Natural killer cell (primary cell): ENCODE data around the gene PTPRN2. TPM values are rescaled to one million over a fixed set of nuclear protein-coding genes. Genes with fewer than 3 reads are reported as not detected.
"Not testable (repeated sequence)": the region's sequence is repeated elsewhere in the genome, so short reads cannot be mapped to it uniquely, and the experiment has no call there.

ENCODE experiments used
- ATAC-seq, 3 donors: fragments of 150-1000 bp in 2 of 3; fragments of 200-7000 bp in 1 of 3; cut with Tn5 transposase; 1 replicate in 1 of 3; 2 replicates in 2 of 3; pipeline ENCODE4 v1.10.0; 2021; ENCODE audit warnings: mild to moderate bottlenecking in 2 of 3, moderate library complexity in 2 of 3
- DNase-seq, 2 donors: peaks; one replicate each; pipeline versions ENCODE4 v3.0.0 to v3.0.0-alpha.2; 2013 to 2021; ENCODE audit warnings: mixed read lengths in 1 of 2
- H3K27ac ChIP-seq: one replicate; pipeline ENCODE4 v1.5.1; 2013; ENCODE audit warnings: mild to moderate bottlenecking, low read length
- H3K27me3 ChIP-seq: one replicate; pipeline ENCODE4 v1.6.1; 2013; ENCODE audit warnings: low read length; ENCODE audit not compliant: control insufficient read depth, insufficient read depth
- H3K36me3 ChIP-seq: one replicate; pipeline ENCODE4 v1.6.1; 2013; ENCODE audit warnings: low read length; ENCODE audit not compliant: control insufficient read depth, insufficient read depth
- H3K4me1 ChIP-seq: one replicate; pipeline ENCODE4 v1.6.1; 2013; ENCODE audit warnings: low read length; ENCODE audit not compliant: control insufficient read depth, insufficient read depth
- H3K4me3 ChIP-seq: one replicate; pipeline ENCODE4 v1.5.1; 2013; ENCODE audit warnings: low read length
- H3K9me3 ChIP-seq: one replicate; pipeline ENCODE4 v1.6.1; 2013; ENCODE audit warnings: low read length; ENCODE audit not compliant: control insufficient read depth, insufficient read depth
- H3K27ac Mint-ChIP-seq, 2 donors: one replicate each; pipeline ENCODE4 v1.8.0; 2022; ENCODE audit warnings: mild to moderate bottlenecking in 2 of 2, mixed read lengths in 2 of 2, moderate library complexity in 1 of 2
- H3K27me3 Mint-ChIP-seq, 2 donors: one replicate each; pipeline ENCODE4 v1.8.0; 2022; ENCODE audit warnings: low read depth in 2 of 2, mixed read lengths in 2 of 2
- H3K36me3 Mint-ChIP-seq: one replicate; pipeline ENCODE4 v1.8.0; 2022; ENCODE audit warnings: mixed read lengths
- H3K4me1 Mint-ChIP-seq, 2 donors: one replicate each; pipeline ENCODE4 v1.8.0; 2022; ENCODE audit warnings: mixed read lengths in 2 of 2
- H3K4me3 Mint-ChIP-seq: one replicate; pipeline ENCODE4 v1.8.0; 2022; ENCODE audit warnings: mild to moderate bottlenecking, moderate library complexity, mixed read lengths
- H3K9me3 Mint-ChIP-seq, 2 donors: one replicate each; pipeline ENCODE4 v1.8.0; 2022; ENCODE audit warnings: mixed read lengths in 2 of 2
- WGBS: methylation state at CpG from one replicate; pipeline ENCODE4 v1.1.7; 2013; ENCODE audit warnings: missing lambda C conversion rate; ENCODE audit not compliant: insufficient coverage; 5-methylcytosine and 5-hydroxymethylcytosine counted together
- intact Hi-C: fragments of 100-400 bp; cut with micrococcal nuclease; formaldehyde crosslinking; loops from one replicate; pipeline ENCODE4 v1.14.2; 2022
- total RNA-seq, 4 donors: library from RNA; stranded (reverse); fragments of 120-200 nt in 1 of 4; gene quantifications; one replicate each; pipeline versions ENCODE4 v1.2.3 to v1.2.4, GENCODE V29; 2013 to 2022
- TF ChIP-seq, protein P1 (sequence below): fragments of 200-600 bp; IDR thresholded peaks from one replicate; pipeline ENCODE4 v1.8.0; 2022; ENCODE audit warnings: antibody characterized with exemption

PTPRN2 gene
- total RNA-seq, 3 donors from 2014 or later (not counting 1 experiment from before 2014, with no cell fraction given), result 1.3 to 2.5 (median 1.9) TPM

DNA sequence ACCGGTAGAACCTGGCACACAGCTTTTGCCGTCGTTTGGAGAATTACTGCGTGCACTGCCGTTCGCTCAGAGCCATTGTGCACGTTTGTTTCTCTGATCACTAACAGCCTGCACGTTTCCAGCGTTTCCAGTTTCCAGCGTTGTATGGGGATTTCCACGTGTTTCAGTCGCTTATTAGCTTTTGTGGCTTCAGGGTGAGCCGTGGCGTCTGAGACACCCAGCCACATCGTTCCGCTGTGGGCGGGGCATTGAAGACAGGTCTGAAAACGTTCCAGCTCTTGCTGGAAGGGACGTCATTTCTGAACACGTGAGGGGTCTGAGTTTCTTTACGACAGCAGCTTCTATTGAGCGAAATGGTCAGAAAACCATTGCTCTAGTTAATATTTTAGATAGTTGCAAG is 1086.0 kb downstream of the PTPRN2 start:
- ATAC-seq, result no peak
- H3K36me3 Mint-ChIP-seq, result no peaks in the 10 kb centered on the region
- Histone ChIP-seq H3K4me1 (peaks cover 16% of the 10 kb centered on the region), H3K9me3 (peaks cover 6% of the 10 kb centered on the region), H3K27ac (no peak overlapping the region), H3K4me3 (no peak overlapping the region), H3K36me3 (no peaks in the 10 kb centered on the region), H3K27me3 (peaks cover 2% of the 10 kb centered on the region)
- H3K4me1 Mint-ChIP-seq, result peaks cover 18% of the 10 kb centered on the region in 2 donors
- TF ChIP-seq, protein P1, sequence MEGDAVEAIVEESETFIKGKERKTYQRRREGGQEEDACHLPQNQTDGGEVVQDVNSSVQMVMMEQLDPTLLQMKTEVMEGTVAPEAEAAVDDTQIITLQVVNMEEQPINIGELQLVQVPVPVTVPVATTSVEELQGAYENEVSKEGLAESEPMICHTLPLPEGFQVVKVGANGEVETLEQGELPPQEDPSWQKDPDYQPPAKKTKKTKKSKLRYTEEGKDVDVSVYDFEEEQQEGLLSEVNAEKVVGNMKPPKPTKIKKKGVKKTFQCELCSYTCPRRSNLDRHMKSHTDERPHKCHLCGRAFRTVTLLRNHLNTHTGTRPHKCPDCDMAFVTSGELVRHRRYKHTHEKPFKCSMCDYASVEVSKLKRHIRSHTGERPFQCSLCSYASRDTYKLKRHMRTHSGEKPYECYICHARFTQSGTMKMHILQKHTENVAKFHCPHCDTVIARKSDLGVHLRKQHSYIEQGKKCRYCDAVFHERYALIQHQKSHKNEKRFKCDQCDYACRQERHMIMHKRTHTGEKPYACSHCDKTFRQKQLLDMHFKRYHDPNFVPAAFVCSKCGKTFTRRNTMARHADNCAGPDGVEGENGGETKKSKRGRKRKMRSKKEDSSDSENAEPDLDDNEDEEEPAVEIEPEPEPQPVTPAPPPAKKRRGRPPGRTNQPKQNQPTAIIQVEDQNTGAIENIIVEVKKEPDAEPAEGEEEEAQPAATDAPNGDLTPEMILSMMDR, result no peak
- H3K27ac Mint-ChIP-seq, result no peak overlapping the region
- intact Hi-C loops, result no loop called here
- WGBS, result 89% methylated on average over 22 of the region's 22 CpGs
- peak; percentile 10 to 55 for DNase-seq
- peaks cover 23 to 33% of the 10 kb centered on the region in 2 donors for H3K27me3 Mint-ChIP-seq
- no peak overlapping the region for H3K4me3 Mint-ChIP-seq
- H3K9me3 Mint-ChIP-seq, result no peaks in the 10 kb centered on the region

DNA sequence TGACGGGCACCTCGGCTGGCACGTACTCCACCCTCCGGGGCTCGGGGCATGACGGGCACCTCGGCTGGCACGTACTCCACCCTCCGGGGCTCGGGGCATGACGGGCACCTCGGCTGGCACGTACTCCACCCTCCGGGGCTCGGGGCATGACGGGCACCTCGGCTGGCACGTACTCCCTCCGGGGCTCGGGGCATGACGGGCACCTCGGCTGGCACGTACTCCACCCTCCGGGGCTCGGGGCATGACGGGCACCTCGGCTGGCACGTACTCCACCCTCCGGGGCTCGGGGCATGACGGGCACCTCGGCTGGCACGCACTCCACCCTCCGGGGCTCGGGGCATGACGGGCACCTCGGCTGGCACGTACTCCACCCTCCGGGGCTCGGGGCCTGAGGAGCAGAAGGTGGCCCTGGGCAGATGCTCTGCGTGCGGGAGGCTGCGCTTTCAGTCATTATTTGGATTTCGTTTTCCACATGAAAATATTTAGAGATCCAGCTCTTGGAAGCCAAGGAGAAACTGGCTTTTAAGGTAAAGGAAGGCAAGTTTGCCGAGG is 1086.6 kb downstream of the PTPRN2 start:
- DNase-seq, intact Hi-C loops, H3K27ac ChIP-seq, H3K36me3 ChIP-seq, H3K27me3 ChIP-seq, H3K36me3 Mint-ChIP-seq, H3K27ac Mint-ChIP-seq, H3K4me3 Mint-ChIP-seq, ATAC-seq, H3K9me3 ChIP-seq, H3K9me3 Mint-ChIP-seq, H3K4me3 ChIP-seq: not testable (repeated sequence)
- WGBS, result 96% methylated on average over 35 of the region's 45 CpGs
- Mint-ChIP-seq H3K4me1 (peaks cover 18% of the 10 kb centered on the region in 2 donors), H3K27me3 (peaks cover 24 to 29% of the 10 kb centered on the region in 2 donors)
- peaks cover 16% of the 10 kb centered on the region for H3K4me1 ChIP-seq

DNA sequence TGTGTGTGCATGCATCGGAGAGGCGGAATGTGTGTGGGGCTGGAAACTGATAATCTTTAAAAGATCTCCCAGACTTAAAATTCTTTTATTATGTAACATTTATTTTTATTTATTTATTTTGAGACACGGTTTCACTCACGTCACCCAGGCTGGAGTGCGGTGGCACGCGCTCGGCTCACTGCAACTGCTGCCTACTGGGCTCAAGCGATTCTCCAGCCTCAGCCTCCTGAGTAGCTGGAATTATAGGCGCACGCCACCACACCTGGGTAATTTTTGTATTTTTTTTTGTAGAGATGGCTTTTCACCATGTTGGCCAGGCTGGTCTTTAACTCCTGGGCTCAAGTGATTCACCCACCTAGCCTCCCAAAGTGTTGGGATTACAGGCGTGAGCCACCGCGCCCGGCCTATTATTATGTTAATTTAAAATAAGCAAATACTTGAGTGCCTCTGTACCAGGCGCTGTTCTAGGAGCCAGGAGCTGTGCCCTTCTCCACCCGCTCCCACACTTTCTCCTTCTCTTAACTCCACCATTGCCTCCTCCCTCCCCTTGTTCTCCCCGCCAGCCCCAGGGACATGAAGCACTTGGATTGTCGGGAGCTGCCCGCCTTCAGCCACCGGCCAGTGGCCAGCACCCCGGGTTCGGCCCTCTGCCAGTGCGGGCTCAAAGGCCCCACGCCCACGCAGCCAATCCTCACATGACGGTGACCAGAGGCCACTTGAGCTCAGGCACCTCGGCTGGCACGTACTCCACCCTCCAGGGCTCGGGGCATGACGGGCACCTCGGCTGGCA is 1087.3 kb downstream of the PTPRN2 start:
- Mint-ChIP-seq H3K27ac (no peak overlapping the region), H3K36me3 (no peaks in the 10 kb centered on the region), H3K27me3 (peaks cover 22 to 23% of the 10 kb centered on the region in 2 donors), H3K9me3 (no peaks in the 10 kb centered on the region), H3K4me3 (no peak overlapping the region), H3K4me1 (peaks cover 18% of the 10 kb centered on the region in 2 donors)
- intact Hi-C loops, result no loop called here
- 95% methylated on average over 29 of the region's 32 CpGs for WGBS
- peaks cover 16% of the 10 kb centered on the region for H3K4me1 ChIP-seq
- TF ChIP-seq, protein P1, result no peak
- H3K9me3 ChIP-seq, result no peaks in the 10 kb centered on the region
- no peak overlapping the region for H3K27ac ChIP-seq
- no peaks in the 10 kb centered on the region for H3K36me3 ChIP-seq
- H3K4me3 ChIP-seq, result no peak overlapping the region
- H3K27me3 ChIP-seq, result no peaks in the 10 kb centered on the region
- DNase-seq (no peak), ATAC-seq (no peak)

DNA sequence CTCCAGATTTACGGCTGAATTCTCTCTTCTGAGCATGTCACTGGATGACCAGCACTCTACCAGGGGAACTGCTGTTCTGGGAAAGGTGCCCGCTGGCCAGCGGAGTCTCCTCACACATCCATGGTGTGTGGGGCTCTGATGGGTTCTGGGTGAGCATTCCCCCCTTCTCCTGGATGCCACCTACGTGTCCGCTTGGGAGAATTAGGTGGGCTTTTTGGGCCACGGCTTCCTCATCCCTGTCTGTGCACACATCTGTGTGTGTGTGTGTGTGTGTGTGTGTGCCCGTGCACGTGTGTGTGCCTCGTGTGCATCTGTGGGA is 1087.8 kb downstream of the PTPRN2 start:
- intact Hi-C loops, result no loop called here
- TF ChIP-seq, protein P1, result no peak
- Histone ChIP-seq H3K9me3 (no peaks in the 10 kb centered on the region), H3K36me3 (no peaks in the 10 kb centered on the region), H3K4me3 (no peak overlapping the region), H3K27me3 (no peaks in the 10 kb centered on the region), H3K4me1 (peaks cover 16% of the 10 kb centered on the region), H3K27ac (no peak overlapping the region)
- DNase-seq, result no peak
- Mint-ChIP-seq H3K27me3 (peaks cover 16 to 23% of the 10 kb centered on the region in 2 donors), H3K4me3 (no peak overlapping the region), H3K4me1 (peaks cover 18% of the 10 kb centered on the region in 2 donors), H3K36me3 (no peaks in the 10 kb centered on the region), H3K9me3 (no peaks in the 10 kb centered on the region), H3K27ac (no peak overlapping the region)
- no peak for ATAC-seq
- 85% methylated on average over 8 of the region's 9 CpGs for WGBS
